HG02588 (cell line): Measurements from ENCODE around the gene SCMH1.

Source experiments
- ATAC-seq: cut with Tn5 transposase; IDR thresholded peaks from one replicate; pipeline ENCODE4 v1.9.1; 2021; ENCODE audit warnings: mild to moderate bottlenecking, moderate library complexity; ENCODE audit not compliant: unreplicated experiment

The SCMH1 gene

GRCh38 chr1:41101950-41102607, 140.0 kb downstream of the SCMH1 start:
- ATAC-seq = no peak

DNA sequence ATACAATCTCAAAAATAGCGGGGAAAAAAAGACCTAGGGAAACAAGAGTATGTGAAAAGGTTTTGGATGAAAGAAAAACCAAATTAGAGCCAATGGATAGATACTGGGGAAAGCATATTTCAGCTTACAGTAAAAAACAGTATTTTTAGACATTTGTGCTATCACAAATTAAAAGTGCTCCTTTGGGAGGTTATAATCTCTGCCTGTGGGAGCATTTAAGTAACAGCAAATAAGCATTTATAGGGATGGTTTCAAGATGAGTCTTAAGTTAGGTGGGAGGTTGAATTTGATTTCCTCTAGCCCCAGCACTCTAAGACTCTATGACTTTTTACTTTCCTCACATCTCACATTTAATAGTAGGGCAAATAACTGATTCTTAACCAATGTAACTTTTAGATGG, 141.0 kb downstream of the SCMH1 start:
- ATAC-seq = no peak

DNA sequence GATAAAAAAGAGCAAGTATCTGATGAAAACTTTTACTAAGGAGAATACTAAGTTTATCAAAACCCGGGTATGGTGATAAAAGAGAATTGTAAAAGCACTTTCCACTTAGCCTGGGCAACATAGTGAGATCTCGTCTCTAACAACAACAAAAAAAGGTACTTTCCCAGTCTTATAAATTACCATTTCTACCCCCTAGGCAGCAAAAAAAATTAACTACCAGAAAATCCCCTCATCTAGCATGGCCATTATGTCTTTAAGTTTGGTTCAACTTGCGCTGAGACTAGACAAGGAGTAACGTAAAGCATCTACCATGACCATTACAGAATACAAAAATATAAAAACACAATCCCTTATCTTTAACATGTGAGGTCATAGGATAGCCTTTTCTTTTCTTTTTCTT, 141.9 kb downstream of the SCMH1 start:
- ATAC-seq = no peak

DNA sequence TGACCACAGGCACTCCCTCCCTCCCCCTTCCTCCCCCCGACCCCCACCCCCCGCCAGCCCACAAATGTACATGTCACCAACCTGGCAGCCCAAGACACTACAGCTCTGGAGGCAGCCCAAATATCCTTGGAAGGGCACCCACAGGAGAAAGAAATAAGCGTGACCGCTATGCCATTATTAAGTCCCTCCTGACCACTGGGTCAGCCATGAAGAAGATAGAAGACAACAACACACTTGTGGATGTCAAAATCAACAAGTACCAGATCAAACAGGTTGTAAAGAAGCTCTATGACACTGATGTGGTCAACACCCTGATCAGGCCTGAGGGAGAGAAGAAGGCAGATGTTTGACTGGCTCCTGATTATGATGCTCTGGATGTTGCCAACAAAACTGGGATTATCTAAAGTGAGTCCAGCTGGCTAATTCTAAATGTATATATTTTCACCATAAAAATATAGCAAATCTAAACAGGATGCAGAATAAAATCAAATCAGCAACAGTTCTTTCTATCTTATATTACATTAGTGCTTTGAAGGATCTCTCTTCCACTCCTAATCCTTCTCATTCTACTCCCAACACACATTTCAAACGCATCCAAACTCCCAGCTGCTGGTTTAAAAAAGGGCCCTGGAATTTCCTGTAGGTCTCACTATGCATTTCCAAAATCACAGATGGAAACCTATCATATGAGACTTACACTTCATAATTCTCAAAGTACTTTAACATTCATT, 143.2 kb downstream of the SCMH1 start:
- no peak for ATAC-seq

DNA sequence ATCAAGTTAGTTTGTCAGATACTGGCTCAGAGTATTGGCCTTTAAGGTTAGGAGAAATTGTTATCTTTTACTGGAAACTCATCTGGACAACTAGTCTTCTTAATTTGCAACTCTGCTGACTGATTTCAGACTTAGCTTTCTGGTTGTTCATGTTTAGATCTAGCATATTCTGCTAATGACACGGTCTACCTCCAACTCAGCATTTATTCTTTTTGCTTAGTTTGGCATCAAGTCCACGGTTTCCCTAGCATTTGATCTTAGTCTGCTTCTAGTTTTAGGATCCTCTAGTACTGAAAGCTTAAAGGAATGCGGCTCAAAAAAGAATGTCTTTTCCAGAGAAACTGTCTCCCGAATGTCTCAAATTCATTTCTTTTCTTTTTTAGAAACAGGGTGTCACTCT, 145.0 kb downstream of the SCMH1 start:
- no peak for ATAC-seq

GRCh38 chr1:41093826-41094225, 148.3 kb downstream of the SCMH1 start:
- no peak for ATAC-seq

GRCh38 chr1:41086921-41087320, 155.2 kb downstream of the SCMH1 start:
- ATAC-seq = no peak

DNA sequence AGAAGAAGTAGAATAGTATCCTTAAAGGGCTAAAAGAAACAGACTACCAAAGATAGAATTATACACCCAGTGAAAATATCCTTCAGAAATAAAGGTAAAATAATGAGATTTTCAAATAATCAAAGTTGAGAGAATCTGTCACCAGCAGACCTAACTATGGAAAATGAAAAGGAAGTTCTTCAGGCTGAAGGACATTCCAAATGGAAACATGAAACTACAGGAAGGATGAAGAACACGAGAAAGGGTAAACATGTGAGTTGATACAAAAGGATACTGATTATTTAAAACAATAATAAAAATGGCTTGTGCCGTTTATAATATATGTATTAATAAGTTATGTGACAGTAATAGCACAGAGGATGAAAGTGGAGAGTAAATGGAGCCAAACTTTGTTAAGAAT, 163.5 kb downstream of the SCMH1 start:
- ATAC-seq = no peak

DNA sequence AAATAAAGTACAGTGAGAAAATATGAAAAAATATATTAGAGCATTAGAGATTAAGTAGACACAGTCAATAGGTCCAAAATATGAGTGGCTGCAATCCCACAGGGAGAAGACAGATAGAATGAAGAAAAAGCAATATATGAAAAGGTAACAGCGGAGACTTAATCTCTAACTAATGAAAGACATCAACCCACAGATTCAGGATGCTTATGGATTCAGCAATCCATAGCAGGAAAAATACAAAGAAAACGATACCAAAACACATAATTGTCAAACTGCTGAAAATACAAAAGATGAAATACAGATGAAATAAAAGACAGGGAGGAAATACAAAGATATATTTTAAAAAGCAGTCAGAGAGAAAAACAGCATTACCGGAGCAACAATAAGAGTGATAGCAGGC, 163.9 kb downstream of the SCMH1 start:
- no peak for ATAC-seq

DNA sequence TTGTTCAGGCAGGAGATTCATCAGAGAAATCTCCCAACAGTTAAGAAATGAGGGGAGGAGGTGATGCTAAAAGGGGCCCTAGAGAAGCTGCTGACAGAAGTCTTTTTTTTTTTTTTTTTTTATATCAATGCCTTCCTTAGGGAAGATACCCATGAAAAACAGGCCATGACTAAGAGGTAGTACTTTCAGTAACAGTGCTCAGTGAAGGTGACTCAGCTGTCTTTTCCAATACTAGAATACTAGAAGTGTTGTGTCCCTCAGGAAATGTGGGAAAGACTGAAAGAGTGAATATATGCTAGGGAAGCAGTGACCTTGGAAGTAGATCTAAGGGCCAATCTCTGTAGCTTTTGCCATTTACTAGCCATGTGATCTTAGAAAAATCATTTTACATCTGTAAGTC, 168.1 kb downstream of the SCMH1 start:
- no peak for ATAC-seq

- no peak for ATAC-seq
These were observed 170.1 kb downstream of the SCMH1 start for GRCh38 chr1:41072051-41072450.

GRCh38 chr1:41056907-41057306, 185.2 kb downstream of the SCMH1 start:
- no peak for ATAC-seq

- ATAC-seq = no peak
These were observed 188.8 kb downstream of the SCMH1 start for GRCh38 chr1:41053316-41053715.

- ATAC-seq = no peak
These were observed 191.1 kb downstream of the SCMH1 start for GRCh38 chr1:41051022-41051421.

GRCh38 chr1:41048540-41048939, 193.6 kb downstream of the SCMH1 start:
- no peak for ATAC-seq

DNA sequence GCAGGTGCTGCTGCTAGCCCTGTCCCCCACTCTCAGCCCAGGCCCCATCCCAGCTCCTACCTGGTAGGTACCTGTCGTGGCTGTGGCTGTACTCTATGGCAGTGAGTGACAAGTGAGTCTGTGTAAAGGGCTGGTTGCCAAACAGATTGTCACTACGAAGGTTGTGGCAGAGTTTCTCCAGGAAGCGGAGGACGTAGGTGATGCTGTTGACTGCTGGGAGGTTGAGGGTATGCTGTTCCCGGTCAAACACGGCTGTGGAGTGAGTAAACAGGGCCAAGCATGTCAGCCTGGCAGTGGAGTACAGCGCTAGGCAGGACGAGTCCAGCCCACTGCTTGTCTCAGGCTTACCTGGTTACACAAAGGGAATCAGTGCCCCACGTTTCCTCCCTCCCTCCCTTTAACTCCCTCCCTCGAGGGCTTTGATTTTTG, 195.7 kb downstream of the SCMH1 start:
- no peak for ATAC-seq

GRCh38 chr1:41045740-41046139, 196.4 kb downstream of the SCMH1 start:
- ATAC-seq = no peak

DNA sequence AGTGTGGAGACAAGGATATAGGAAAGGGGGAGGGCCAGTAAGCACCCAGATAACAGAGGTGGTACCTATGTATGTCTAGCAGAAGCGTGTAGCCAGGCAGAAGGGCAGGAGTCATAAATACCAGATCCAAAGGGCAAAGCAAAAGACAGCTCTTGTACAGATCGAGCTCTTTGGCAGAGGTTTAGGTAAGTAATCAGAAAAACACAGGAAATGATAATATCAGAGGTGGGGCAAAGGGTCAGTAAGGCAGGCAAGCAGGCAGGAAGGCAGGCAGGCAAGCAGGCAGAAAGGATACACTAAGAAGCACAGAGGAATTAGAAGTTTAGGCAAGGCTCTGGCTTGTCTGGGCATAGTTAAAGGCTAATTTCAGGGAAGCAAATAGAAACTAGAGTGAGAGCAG, 197.9 kb downstream of the SCMH1 start:
- no peak for ATAC-seq

GRCh38 chr1:41041614-41042270, 200.4 kb downstream of the SCMH1 start:
- no peak for ATAC-seq

DNA sequence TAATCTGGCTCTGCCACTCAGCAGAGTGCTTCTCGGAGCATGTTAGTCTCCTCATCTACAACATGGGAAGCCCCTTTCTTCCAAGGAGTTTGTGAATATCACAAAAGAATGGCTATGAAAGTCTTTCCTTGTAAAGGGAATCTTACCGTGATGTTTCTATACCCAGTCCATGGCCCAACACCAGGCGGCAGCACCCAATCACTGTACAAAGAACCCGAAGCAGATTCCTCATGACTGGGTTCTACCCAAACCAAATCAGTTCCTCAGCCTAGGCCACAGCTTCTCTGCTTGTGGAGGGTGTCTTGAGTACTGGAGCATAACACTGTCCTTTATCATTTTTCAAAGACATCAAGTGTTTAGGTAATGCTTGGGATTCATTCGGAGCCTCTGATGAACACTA, 204.0 kb downstream of the SCMH1 start:
- no peak for ATAC-seq

- no peak for ATAC-seq
These were observed 204.8 kb downstream of the SCMH1 start for GRCh38 chr1:41037116-41037903.
